Endothelial cell (in vitro differentiated cells): ENCODE measurements around the gene SCYL1. TPM values are rescaled to one million over a fixed set of nuclear protein-coding genes. Genes with fewer than 3 reads are reported as not detected.

Experiments
- DNase-seq: peaks from one replicate; pipeline ENCODE4 v3.0.0; 2021; ENCODE audit warnings: low spot score
- H3K27ac Mint-ChIP-seq: one replicate; pipeline ENCODE4 v1.8.0; 2021; ENCODE audit warnings: mixed read lengths, inconsistent platforms; ENCODE audit not compliant: unreplicated experiment
- H3K27me3 Mint-ChIP-seq: one replicate; pipeline ENCODE4 v1.8.0; 2021; ENCODE audit warnings: mild to moderate bottlenecking, moderate library complexity, mixed read lengths, inconsistent platforms; ENCODE audit not compliant: unreplicated experiment
- H3K36me3 Mint-ChIP-seq: one replicate; pipeline ENCODE4 v1.8.0; 2021; ENCODE audit warnings: mild to moderate bottlenecking, low read depth, mixed read lengths, inconsistent platforms; ENCODE audit not compliant: unreplicated experiment
- H3K4me1 Mint-ChIP-seq: one replicate; pipeline ENCODE4 v1.8.0; 2021; ENCODE audit warnings: mild to moderate bottlenecking, mixed read lengths, inconsistent platforms; ENCODE audit not compliant: unreplicated experiment
- H3K4me3 Mint-ChIP-seq: one replicate; pipeline ENCODE4 v1.8.0; 2021; ENCODE audit warnings: mild to moderate bottlenecking, mixed read lengths, inconsistent platforms; ENCODE audit not compliant: unreplicated experiment
- H3K9me3 Mint-ChIP-seq: one replicate; pipeline ENCODE4 v1.8.0; 2021; ENCODE audit warnings: mixed read lengths, inconsistent platforms; ENCODE audit not compliant: unreplicated experiment
- CTCF ChIP-seq: fragments of 200-600 bp; sonication (generic); IDR thresholded peaks from one replicate; pipeline ENCODE4 v1.5.0; 2021; ENCODE audit warnings: antibody characterized with exemption; ENCODE audit not compliant: unreplicated experiment
- total RNA-seq: library from RNA; stranded (reverse); fragmentation: NEBNext Ultra II Directional; extraction: Animal tissue kit (Norgen Biotek cat#: 25700); gene quantifications from one replicate; pipeline ENCODE4 v1.2.1, GENCODE V29; 2021; ENCODE audit not compliant: unreplicated experiment

SCYL1 gene
- total RNA-seq, 1 donor from 2014 or later: 99.1 TPM

GRCh38 chr11:65536412-65537295 lies 11.8 kb downstream of the SCYL1 start:
- Mint-ChIP-seq H3K4me1 (peaks cover 2% of the 10 kb centered on the region), H3K9me3 (no peaks in the 10 kb centered on the region), H3K36me3 (peaks cover 24% of the 10 kb centered on the region), H3K27ac (peak overlapping the region; percentile 42), H3K27me3 (peaks cover 18% of the 10 kb centered on the region), H3K4me3 (peak overlapping the region; percentile 23)
- no peak for TF ChIP-seq CTCF
- no peak for DNase-seq

- no peak for TF ChIP-seq CTCF
- Mint-ChIP-seq H3K4me1 (peaks cover 2% of the 10 kb centered on the region), H3K27me3 (peaks cover 17% of the 10 kb centered on the region), H3K36me3 (peaks cover 25% of the 10 kb centered on the region), H3K9me3 (no peaks in the 10 kb centered on the region), H3K27ac (no peak overlapping the region), H3K4me3 (no peak overlapping the region)
- no peak for DNase-seq
Measured at GRCh38 chr11:65537296-65537597, 12.4 kb downstream of the SCYL1 start.

GRCh38 chr11:65537620-65538231 lies 12.8 kb downstream of the SCYL1 start:
- peaks cover 20% of the 10 kb centered on the region for H3K36me3 Mint-ChIP-seq
- TF ChIP-seq CTCF: no peak
- H3K4me3 Mint-ChIP-seq: no peak overlapping the region
- peaks cover 2% of the 10 kb centered on the region for H3K4me1 Mint-ChIP-seq
- DNase-seq: no peak
- H3K27me3 Mint-ChIP-seq: peaks cover 18% of the 10 kb centered on the region
- no peak overlapping the region for H3K27ac Mint-ChIP-seq
- H3K9me3 Mint-ChIP-seq: no peaks in the 10 kb centered on the region

- Mint-ChIP-seq H3K36me3 (peaks cover 20% of the 10 kb centered on the region), H3K4me3 (no peak overlapping the region), H3K27ac (no peak overlapping the region), H3K9me3 (no peaks in the 10 kb centered on the region), H3K27me3 (peaks cover 18% of the 10 kb centered on the region), H3K4me1 (peaks cover 2% of the 10 kb centered on the region)
- no peak for TF ChIP-seq CTCF
- DNase-seq: no peak
Measured at GRCh38 chr11:65538232-65538914, 13.5 kb downstream of the SCYL1 start.
